HepG2 (cell line): Measurements from ENCODE around the gene STIMATE. TPM values are rescaled to one million over a fixed set of nuclear protein-coding genes. Genes with fewer than 3 reads are reported as not detected.

Source experiments
- BCL6 ChIP-seq: IDR thresholded peaks from 2 replicates; pipeline ENCODE4 v1.6.1; 2016; ENCODE audit warnings: missing genetic modification reagents, missing compliant biosample characterization
- CBX2 ChIP-seq, 2 experiments: fragments of 200-600 bp in 1 of 2; sonication (generic); formaldehyde crosslinking in 1 of 2; IDR thresholded peaks; 2 replicates each; pipeline versions ENCODE4 v1.7.0 to v1.8.1; 2018 to 2022; ENCODE audit warnings: low read depth in 2 of 2, low read length in 1 of 2, mild to moderate bottlenecking in 1 of 2, missing genetic modification reagents in 1 of 2
- CTCF ChIP-seq: sonication (generic); formaldehyde crosslinking; IDR thresholded peaks from 2 replicates; pipeline ENCODE4 v1.5.0; 2020; ENCODE audit warnings: mild to moderate bottlenecking, missing genetic modification reagents, moderate library complexity
- DMAP1 ChIP-seq: IDR thresholded peaks from 2 replicates; pipeline ENCODE4 v1.6.1; 2016
- GATAD1 ChIP-seq: IDR thresholded peaks from 2 replicates; pipeline ENCODE4 v1.6.1; 2016; ENCODE audit warnings: missing genetic modification reagents, missing compliant biosample characterization
- HDAC2 ChIP-seq: sonication (generic); formaldehyde crosslinking; IDR thresholded peaks from 2 replicates; pipeline ENCODE4 v1.4.0; 2020; ENCODE audit warnings: missing genetic modification reagents
- IRF2 ChIP-seq: IDR thresholded peaks from 2 replicates; pipeline ENCODE4 v1.6.1; 2018; ENCODE audit warnings: missing genetic modification reagents, missing compliant biosample characterization
- KAT8 ChIP-seq: IDR thresholded peaks from 2 replicates; pipeline ENCODE4 v1.6.1; 2016; ENCODE audit warnings: missing genetic modification reagents, missing compliant biosample characterization
- MAFF ChIP-seq: IDR thresholded peaks from 2 replicates; pipeline ENCODE4 v1.6.1; 2011; ENCODE audit warnings: low read depth, low read length, improper control_type of control experiment
- MIER3 ChIP-seq: IDR thresholded peaks from 2 replicates; pipeline ENCODE4 v1.6.1; 2016; ENCODE audit warnings: missing compliant biosample characterization, borderline replicate concordance
- NR2F1 ChIP-seq, 2 experiments: fragments of 450-650 bp in 1 of 2; formaldehyde crosslinking in 1 of 2; IDR thresholded peaks; 2 replicates each; pipeline versions ENCODE4 v1.5.0 to v1.6.1; 2016 to 2020; ENCODE audit warnings: mild to moderate bottlenecking in 1 of 2, missing compliant biosample characterization in 1 of 2, missing genetic modification reagents in 1 of 2, moderate library complexity in 1 of 2
- NR2F6 ChIP-seq, 2 experiments: IDR thresholded peaks; 2 replicates each; pipeline ENCODE4 v1.6.1; 2016; ENCODE audit warnings: antibody characterized with exemption in 1 of 2, mild to moderate bottlenecking in 1 of 2
- PATZ1 ChIP-seq: sonication (generic); formaldehyde crosslinking; IDR thresholded peaks from 2 replicates; pipeline ENCODE4 v1.4.0; 2020; ENCODE audit warnings: missing genetic modification reagents
- RBM22 ChIP-seq: fragments of 200-400 bp; formaldehyde crosslinking; optimal IDR thresholded peaks from 2 replicates; pipeline ENCODE3; 2017; ENCODE audit warnings: mild to moderate bottlenecking, low read length, moderate library complexity
- REPIN1 ChIP-seq: sonication (generic); formaldehyde crosslinking; IDR thresholded peaks from 2 replicates; pipeline ENCODE4 v1.8.0; 2022; ENCODE audit warnings: missing genetic modification reagents, low read depth, mild to moderate bottlenecking, borderline replicate concordance
- RXRA ChIP-seq: sonication (generic); formaldehyde crosslinking; IDR thresholded peaks from 2 replicates; pipeline ENCODE4 v1.5.1; 2020; ENCODE audit warnings: missing genetic modification reagents
- SKI ChIP-seq: fragments of 450-650 bp; IDR thresholded peaks from one replicate; pipeline ENCODE4 v1.6.1; 2018; ENCODE audit warnings: mild to moderate bottlenecking; ENCODE audit not compliant: partially characterized antibody
- SMC3 ChIP-seq: IDR thresholded peaks from 2 replicates; pipeline ENCODE4 v1.6.1; 2011; ENCODE audit warnings: low read length, improper control_type of control experiment
- SOX5 ChIP-seq: IDR thresholded peaks from 2 replicates; pipeline ENCODE4 v1.6.1; 2016; ENCODE audit warnings: borderline replicate concordance
- ZBTB25 ChIP-seq: IDR thresholded peaks from 2 replicates; pipeline ENCODE4 v1.6.1; 2018; ENCODE audit warnings: missing genetic modification reagents
- ZNF350 ChIP-seq: sonication (generic); formaldehyde crosslinking; IDR thresholded peaks from 2 replicates; pipeline ENCODE4 v1.4.0; 2020; ENCODE audit warnings: mild to moderate bottlenecking, low read depth, missing genetic modification reagents, borderline replicate concordance
- ZNF574 ChIP-seq: sonication (generic); formaldehyde crosslinking; IDR thresholded peaks from 2 replicates; pipeline ENCODE4 v1.4.0; 2020; ENCODE audit warnings: missing genetic modification reagents
- ZSCAN29 ChIP-seq: sonication (generic); formaldehyde crosslinking; conservative IDR thresholded peaks from 2 replicates; pipeline ENCODE4 v1.4.0; 2020; ENCODE audit warnings: mild to moderate bottlenecking, missing genetic modification reagents
- polyA plus RNA-seq, 8 experiments: library from polyadenylated mRNA; depleted of rRNA in 3 of 8; stranded (reverse) in 7 of 8; unstranded in 1 of 8; fragments of >200 nt; fragmentation: Illumina TruSeq in 4 of 8; extraction: Trizol in 4 of 8; gene quantifications; 2 replicates each; pipeline versions ENCODE4 v1.2.1 to v1.2.3, GENCODE V29; 2011 to 2016; ENCODE audit warnings: low read depth in 4 of 8, missing spikeins in 1 of 8, mixed read lengths in 1 of 8; ENCODE audit not compliant: insufficient read depth in 1 of 8
- total RNA-seq, 5 experiments: library from RNA; depleted of rRNA; stranded (reverse); fragments of >200 nt; fragmentation: Illumina TruSeq; extraction: Trizol; gene quantifications; 2 replicates each; pipeline ENCODE4 v1.2.3, GENCODE V29; 2016; ENCODE audit warnings: low read depth in 1 of 5

The STIMATE gene
- total and polyA plus RNA-seq, 2 of the 13 experiments (the other 11 are each of a cell fraction or from before 2014, with no cell fraction given), result 5.7 to 11.7 TPM

GRCh38 chr3:52851348-52851747, 46.0 kb downstream of the STIMATE start (continued):
- TF ChIP-seq ZNF574 (CRISPR knock-in tag) (0 out of 2 replicates have a peak, but pooled peaks have one; percentile 9), DMAP1 (CRISPR knock-in tag) (no peak), MAFF (0 out of 2 replicates have a peak, but pooled peaks have one; percentile 5), MIER3 (CRISPR knock-in tag) (0 out of 2 replicates have a peak, but pooled peaks have one; percentile 53), SMC3 (peak; percentile 98), CTCF (CRISPR knock-in tag) (peak; percentile 85), GATAD1 (CRISPR knock-in tag) (0 out of 2 replicates have a peak, but pooled peaks have one; percentile 23), NR2F6 (IDR thresholded peaks at IDR 0.05) (no peak), NR2F6 (CRISPR knock-in tag; IDR thresholded peaks at IDR 0.05) (peak; percentile 31; the same call in 1 of the 2 replicates), BCL6 (CRISPR knock-in tag) (0 out of 2 replicates have a peak, but pooled peaks have one; percentile 30), PATZ1 (peak; percentile 51; the same call in 1 of the 2 replicates), CBX2 (IDR thresholded peaks at IDR 0.05; ENCODE audit: low read depth, low read length) (no peak), CBX2 (CRISPR knock-in tag; IDR thresholded peaks at IDR 0.05; ENCODE audit: low read depth) (no peak), ZBTB25 (CRISPR knock-in tag) (0 out of 2 replicates have a peak, but pooled peaks have one; percentile 23), SKI (peak; percentile 8), ZNF350 (CRISPR knock-in tag) (no peak), RBM22 (no peak), RXRA (0 out of 2 replicates have a peak, but pooled peaks have one; percentile 35), REPIN1 (CRISPR knock-in tag) (0 out of 2 replicates have a peak, but pooled peaks have one; percentile 55), IRF2 (CRISPR knock-in tag) (peak; percentile 44; the same call in 1 of the 2 replicates), KAT8 (0 out of 2 replicates have a peak, but pooled peaks have one; percentile 27), HDAC2 (CRISPR knock-in tag) (no peak), ZSCAN29 (CRISPR knock-in tag) (no peak), SOX5 (CRISPR knock-in tag) (peak; percentile 51; the same call in 1 of the 2 replicates), NR2F1 (CRISPR knock-in tag; IDR thresholded peaks at IDR 0.05) (no peak)
